Measurements from ENCODE around the gene GJE1. TPM values are rescaled to one million over a fixed set of nuclear protein-coding genes. Genes with fewer than 3 reads are reported as not detected.

The GJE1 gene
- total and polyA plus RNA-seq, 10 of the 15 experiments (the other 5 are each of a cell fraction or from before 2014, with no cell fraction given), result not detected

GRCh38 chr6:142146828-142147662, 14.3 kb downstream of the GJE1 start, which contains the start of the genes NMBR and VTA1 (continued):
- TF ChIP-seq CBX5 (IDR thresholded peaks at IDR 0.05; ENCODE audit: low read depth) (peak; percentile 97), EED (IDR thresholded peaks at IDR 0.05; ENCODE audit: low read depth) (peak; percentile 30; the same call in 1 of the 2 replicates), ESRRA (IDR thresholded peaks at IDR 0.05; ENCODE audit: low read length) (peak; percentile 40; the same call in 1 of the 2 replicates), NRF1 (conservative IDR thresholded peaks at IDR 0.05; ENCODE audit: low read depth, low read length) (no peak), CHD1 (IDR thresholded peaks at IDR 0.05; ENCODE audit: low read depth, low read length) (no peak), PML (IDR thresholded peaks at IDR 0.05; ENCODE audit: low read length) (peak; percentile 89), NFYA (IDR thresholded peaks at IDR 0.05; ENCODE audit: borderline replicate concordance, low read depth, low read length) (no peak), E2F4 (IDR thresholded peaks at IDR 0.05; ENCODE audit: low read depth, low read length) (no peak), EZH2 (IDR thresholded peaks at IDR 0.05; ENCODE audit: borderline replicate concordance, control insufficient read depth, low read depth, low read length) (no peak), ZNF622 (IDR thresholded peaks at IDR 0.05) (no peak), LARP7 (IDR thresholded peaks at IDR 0.05) (no peak; the same call in 1 of the 2 replicates), MTA2 (IDR thresholded peaks at IDR 0.05; ENCODE audit: low read depth) (peak; percentile 39; the same call in 1 of the 2 replicates), REST (IDR thresholded peaks at IDR 0.05; ENCODE audit: low read depth, low read length) (no peak), IKZF1 (conservative IDR thresholded peaks at IDR 0.05) (peak; percentile 91), EP300 (IDR thresholded peaks at IDR 0.05; ENCODE audit: borderline replicate concordance in 1 of 2, control insufficient read depth in 1 of 2, low read depth in 2 of 2, low read length in 2 of 2) (no peak)
- TF ChIP-seq, protein P1, sequence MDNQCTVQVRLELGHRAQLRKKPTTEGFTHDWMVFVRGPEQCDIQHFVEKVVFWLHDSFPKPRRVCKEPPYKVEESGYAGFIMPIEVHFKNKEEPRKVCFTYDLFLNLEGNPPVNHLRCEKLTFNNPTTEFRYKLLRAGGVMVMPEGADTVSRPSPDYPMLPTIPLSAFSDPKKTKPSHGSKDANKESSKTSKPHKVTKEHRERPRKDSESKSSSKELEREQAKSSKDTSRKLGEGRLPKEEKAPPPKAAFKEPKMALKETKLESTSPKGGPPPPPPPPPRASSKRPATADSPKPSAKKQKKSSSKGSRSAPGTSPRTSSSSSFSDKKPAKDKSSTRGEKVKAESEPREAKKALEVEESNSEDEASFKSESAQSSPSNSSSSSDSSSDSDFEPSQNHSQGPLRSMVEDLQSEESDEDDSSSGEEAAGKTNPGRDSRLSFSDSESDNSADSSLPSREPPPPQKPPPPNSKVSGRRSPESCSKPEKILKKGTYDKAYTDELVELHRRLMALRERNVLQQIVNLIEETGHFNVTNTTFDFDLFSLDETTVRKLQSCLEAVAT (IDR thresholded peaks at IDR 0.05), result peak; percentile 93
- TF ChIP-seq, protein P2, sequence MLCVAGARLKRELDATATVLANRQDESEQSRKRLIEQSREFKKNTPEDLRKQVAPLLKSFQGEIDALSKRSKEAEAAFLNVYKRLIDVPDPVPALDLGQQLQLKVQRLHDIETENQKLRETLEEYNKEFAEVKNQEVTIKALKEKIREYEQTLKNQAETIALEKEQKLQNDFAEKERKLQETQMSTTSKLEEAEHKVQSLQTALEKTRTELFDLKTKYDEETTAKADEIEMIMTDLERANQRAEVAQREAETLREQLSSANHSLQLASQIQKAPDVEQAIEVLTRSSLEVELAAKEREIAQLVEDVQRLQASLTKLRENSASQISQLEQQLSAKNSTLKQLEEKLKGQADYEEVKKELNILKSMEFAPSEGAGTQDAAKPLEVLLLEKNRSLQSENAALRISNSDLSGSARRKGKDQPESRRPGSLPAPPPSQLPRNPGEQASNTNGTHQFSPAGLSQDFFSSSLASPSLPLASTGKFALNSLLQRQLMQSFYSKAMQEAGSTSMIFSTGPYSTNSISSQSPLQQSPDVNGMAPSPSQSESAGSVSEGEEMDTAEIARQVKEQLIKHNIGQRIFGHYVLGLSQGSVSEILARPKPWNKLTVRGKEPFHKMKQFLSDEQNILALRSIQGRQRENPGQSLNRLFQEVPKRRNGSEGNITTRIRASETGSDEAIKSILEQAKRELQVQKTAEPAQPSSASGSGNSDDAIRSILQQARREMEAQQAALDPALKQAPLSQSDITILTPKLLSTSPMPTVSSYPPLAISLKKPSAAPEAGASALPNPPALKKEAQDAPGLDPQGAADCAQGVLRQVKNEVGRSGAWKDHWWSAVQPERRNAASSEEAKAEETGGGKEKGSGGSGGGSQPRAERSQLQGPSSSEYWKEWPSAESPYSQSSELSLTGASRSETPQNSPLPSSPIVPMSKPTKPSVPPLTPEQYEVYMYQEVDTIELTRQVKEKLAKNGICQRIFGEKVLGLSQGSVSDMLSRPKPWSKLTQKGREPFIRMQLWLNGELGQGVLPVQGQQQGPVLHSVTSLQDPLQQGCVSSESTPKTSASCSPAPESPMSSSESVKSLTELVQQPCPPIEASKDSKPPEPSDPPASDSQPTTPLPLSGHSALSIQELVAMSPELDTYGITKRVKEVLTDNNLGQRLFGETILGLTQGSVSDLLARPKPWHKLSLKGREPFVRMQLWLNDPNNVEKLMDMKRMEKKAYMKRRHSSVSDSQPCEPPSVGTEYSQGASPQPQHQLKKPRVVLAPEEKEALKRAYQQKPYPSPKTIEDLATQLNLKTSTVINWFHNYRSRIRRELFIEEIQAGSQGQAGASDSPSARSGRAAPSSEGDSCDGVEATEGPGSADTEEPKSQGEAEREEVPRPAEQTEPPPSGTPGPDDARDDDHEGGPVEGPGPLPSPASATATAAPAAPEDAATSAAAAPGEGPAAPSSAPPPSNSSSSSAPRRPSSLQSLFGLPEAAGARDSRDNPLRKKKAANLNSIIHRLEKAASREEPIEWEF (IDR thresholded peaks at IDR 0.05; ENCODE audit: insufficient replicate concordance, low read depth, low read length), result no peak
